HEK293T (cell line): Measurements from ENCODE around the gene DCDC2C.

ENCODE experiments used
- CTCF ChIA-PET: fragments of 350-600 bp; formaldehyde crosslinking; extraction: SDS; loops from one replicate; lab custom pipeline; 2021; ENCODE audit warnings: antibody characterized with exemption, inconsistent platforms; lab: Yijun Ruan, JAX
- POLR2A ChIA-PET: fragments of 350-600 bp; formaldehyde crosslinking; extraction: SDS; loops from one replicate; lab custom pipeline; 2020; ENCODE audit warnings: antibody characterized with exemption, inconsistent platforms; lab: Yijun Ruan, JAX
- DNase-seq: peaks from one replicate; pipeline ENCODE4 v3.0.0; 2012; ENCODE audit warnings: mixed read lengths; ENCODE audit errors: extremely low spot score
- ARNT ChIP-seq: fragments of 450-650 bp; IDR thresholded peaks from 2 replicates; pipeline ENCODE4 v1.6.1; 2017; ENCODE audit warnings: mild to moderate bottlenecking
- BHLHE40 ChIP-seq: fragments of 450-650 bp; IDR thresholded peaks from 2 replicates; pipeline ENCODE4 v1.6.1; 2016; ENCODE audit warnings: mild to moderate bottlenecking, moderate library complexity, borderline replicate concordance
- CTBP1 ChIP-seq: fragments of 450-650 bp; IDR thresholded peaks from 2 replicates; pipeline ENCODE4 v1.6.1; 2016; ENCODE audit warnings: borderline replicate concordance
- ELF4 ChIP-seq: fragments of 450-650 bp; IDR thresholded peaks from 2 replicates; pipeline ENCODE4 v1.6.1; 2017; ENCODE audit warnings: antibody characterized with exemption
- FOXA1 ChIP-seq: fragments of 450-650 bp; IDR thresholded peaks from 2 replicates; pipeline ENCODE4 v1.6.1; 2016; ENCODE audit warnings: mild to moderate bottlenecking
- FOXK2 ChIP-seq: fragments of 450-650 bp; IDR thresholded peaks from 2 replicates; pipeline ENCODE4 v1.6.1; 2016; ENCODE audit warnings: mild to moderate bottlenecking
- FOXM1 ChIP-seq: fragments of 450-650 bp; IDR thresholded peaks from 2 replicates; pipeline ENCODE4 v1.6.1; 2017; ENCODE audit warnings: mild to moderate bottlenecking, borderline replicate concordance
- HDGF ChIP-seq: fragments of 450-650 bp; IDR thresholded peaks from 2 replicates; pipeline ENCODE4 v1.6.1; 2017; ENCODE audit warnings: antibody characterized with exemption, borderline replicate concordance
- L3MBTL2 ChIP-seq: fragments of 450-650 bp; conservative IDR thresholded peaks from 2 replicates; pipeline ENCODE4 v1.6.1; 2016; ENCODE audit warnings: mild to moderate bottlenecking
- LEF1 ChIP-seq: fragments of 450-650 bp; IDR thresholded peaks from 2 replicates; pipeline ENCODE4 v1.6.1; 2017; ENCODE audit warnings: mild to moderate bottlenecking, borderline replicate concordance
- NFRKB ChIP-seq: fragments of 450-650 bp; IDR thresholded peaks from 2 replicates; pipeline ENCODE4 v1.6.1; 2016; ENCODE audit warnings: mild to moderate bottlenecking, moderate library complexity
- SP1 ChIP-seq: fragments of 450-650 bp; IDR thresholded peaks from 2 replicates; pipeline ENCODE4 v1.6.1; 2017
- SUZ12 ChIP-seq: fragments of 450-650 bp; IDR thresholded peaks from 2 replicates; pipeline ENCODE4 v1.6.1; 2016; ENCODE audit warnings: mild to moderate bottlenecking
- TARDBP ChIP-seq: fragments of 450-650 bp; IDR thresholded peaks from 2 replicates; pipeline ENCODE4 v1.6.1; 2016
- ZNF384 ChIP-seq: fragments of 450-650 bp; IDR thresholded peaks from 2 replicates; pipeline ENCODE4 v1.6.1; 2016
- TF ChIP-seq, protein P1 (sequence below): fragments of 450-650 bp; IDR thresholded peaks from 2 replicates; pipeline ENCODE4 v1.6.1; 2016

The DCDC2C gene

GRCh38 chr2:3683748-3684454 lies 19.5 kb upstream of the DCDC2C start:
- CTCF ChIA-PET: no interaction called here
- POLR2A ChIA-PET: no interaction called here
- no peak for DNase-seq
- TF ChIP-seq TARDBP (no peak), BHLHE40 (no peak), FOXA1 (no peak), NFRKB (no peak), SUZ12 (no peak), SP1 (no peak), ZNF384 (no peak)

- ChIA-PET POLR2A (no interaction called here), CTCF (no interaction called here)
- no peak for TF ChIP-seq SP1
- TF ChIP-seq BHLHE40: no peak
- TF ChIP-seq CTBP1: no peak
- no peak for TF ChIP-seq ZNF384
- no peak for TF ChIP-seq HDGF
- no peak for TF ChIP-seq FOXM1
- TF ChIP-seq ARNT: no peak
- no peak for TF ChIP-seq ELF4
- TF ChIP-seq, protein P1, sequence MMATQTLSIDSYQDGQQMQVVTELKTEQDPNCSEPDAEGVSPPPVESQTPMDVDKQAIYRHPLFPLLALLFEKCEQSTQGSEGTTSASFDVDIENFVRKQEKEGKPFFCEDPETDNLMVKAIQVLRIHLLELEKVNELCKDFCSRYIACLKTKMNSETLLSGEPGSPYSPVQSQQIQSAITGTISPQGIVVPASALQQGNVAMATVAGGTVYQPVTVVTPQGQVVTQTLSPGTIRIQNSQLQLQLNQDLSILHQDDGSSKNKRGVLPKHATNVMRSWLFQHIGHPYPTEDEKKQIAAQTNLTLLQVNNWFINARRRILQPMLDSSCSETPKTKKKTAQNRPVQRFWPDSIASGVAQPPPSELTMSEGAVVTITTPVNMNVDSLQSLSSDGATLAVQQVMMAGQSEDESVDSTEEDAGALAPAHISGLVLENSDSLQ: no peak
- no peak for TF ChIP-seq L3MBTL2
- no peak for TF ChIP-seq FOXA1
- no peak for TF ChIP-seq LEF1
- no peak for TF ChIP-seq NFRKB
- no peak for TF ChIP-seq TARDBP
- no peak for TF ChIP-seq SUZ12
- TF ChIP-seq FOXK2: no peak
- no peak for DNase-seq
Observed at GRCh38 chr2:3689998-3690748, 13.2 kb upstream of the DCDC2C start.

DNA sequence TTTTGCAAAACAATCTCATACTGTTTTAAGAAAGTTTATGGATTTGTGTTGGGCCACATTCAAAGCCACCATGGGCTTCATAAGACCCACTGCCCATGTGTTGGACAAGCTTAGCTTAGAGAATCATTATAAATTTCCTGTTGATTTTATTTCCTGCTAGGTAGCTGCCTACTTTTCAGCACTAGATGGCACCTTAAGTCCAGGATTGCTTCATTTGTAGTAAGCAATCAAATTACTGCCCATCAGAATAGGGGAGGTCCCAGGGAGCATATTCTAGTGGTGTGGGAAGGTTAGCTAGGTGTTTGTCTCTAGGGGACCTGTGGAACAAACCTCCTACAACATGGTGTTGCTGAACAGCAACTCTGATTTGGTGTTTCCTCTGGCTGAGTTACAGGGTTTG lies 11.0 kb upstream of the DCDC2C start:
- POLR2A ChIA-PET: no interaction called here
- DNase-seq: peak; percentile 38
- CTCF ChIA-PET: interaction anchor here (0.7 to 1.5 kb wide), 3 partner anchors 36 to 267 kb away, joined by 3 read pairs; no protein-coding TSS in a partner anchor
- TF ChIP-seq ARNT: no peak

- ChIA-PET CTCF (no interaction called here), POLR2A (no interaction called here)
- no peak for DNase-seq
- no peak for TF ChIP-seq CTBP1
Observed at GRCh38 chr2:3696545-3696944, 6.8 kb upstream of the DCDC2C start.

GRCh38 chr2:3701071-3701470 lies 2.3 kb upstream of the DCDC2C start:
- TF ChIP-seq ELF4 (no peak), FOXA1 (no peak), BHLHE40 (no peak), SUZ12 (no peak), LEF1 (no peak), L3MBTL2 (no peak), SP1 (no peak), FOXM1 (no peak), ZNF384 (no peak), NFRKB (no peak), TARDBP (no peak), ARNT (no peak)
- TF ChIP-seq, protein P1: no peak
- ChIA-PET POLR2A (no interaction called here), CTCF (no interaction called here)
- DNase-seq: no peak

DNA sequence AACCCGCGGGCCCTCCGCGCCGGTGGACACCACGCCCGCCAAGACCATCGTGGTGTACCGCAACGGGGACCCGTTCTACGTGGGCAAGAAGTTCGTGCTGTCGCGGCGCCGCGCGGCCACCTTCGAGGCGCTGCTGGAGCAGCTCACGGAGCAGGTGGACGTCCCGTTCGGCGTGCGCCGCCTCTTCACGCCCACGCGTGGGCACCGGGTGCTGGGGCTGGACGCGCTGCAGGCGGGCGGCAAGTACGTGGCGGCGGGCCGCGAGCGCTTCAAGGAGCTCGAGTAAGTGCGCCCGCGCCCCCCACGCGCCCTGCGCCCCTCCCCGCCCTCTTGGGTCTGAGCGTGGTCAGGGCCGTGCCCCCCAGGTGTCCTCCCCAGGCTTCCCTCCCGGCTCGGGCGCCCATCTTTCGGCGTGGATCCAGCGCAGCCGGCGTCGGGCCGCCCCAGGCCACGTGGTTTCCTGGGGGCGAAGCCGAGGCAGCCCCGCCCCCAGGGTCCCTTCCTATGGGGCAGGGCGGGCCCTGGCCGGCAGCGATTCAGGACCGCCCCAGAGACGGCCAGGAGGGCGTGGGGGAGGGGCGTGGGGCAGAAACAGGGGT lies 481 bp downstream of the DCDC2C start:
- no peak for DNase-seq
- CTCF ChIA-PET: no interaction called here
- POLR2A ChIA-PET: no interaction called here
- TF ChIP-seq ELF4 (no peak), FOXK2 (no peak), ZNF384 (no peak), ARNT (no peak), SP1 (no peak), HDGF (no peak)

DNA sequence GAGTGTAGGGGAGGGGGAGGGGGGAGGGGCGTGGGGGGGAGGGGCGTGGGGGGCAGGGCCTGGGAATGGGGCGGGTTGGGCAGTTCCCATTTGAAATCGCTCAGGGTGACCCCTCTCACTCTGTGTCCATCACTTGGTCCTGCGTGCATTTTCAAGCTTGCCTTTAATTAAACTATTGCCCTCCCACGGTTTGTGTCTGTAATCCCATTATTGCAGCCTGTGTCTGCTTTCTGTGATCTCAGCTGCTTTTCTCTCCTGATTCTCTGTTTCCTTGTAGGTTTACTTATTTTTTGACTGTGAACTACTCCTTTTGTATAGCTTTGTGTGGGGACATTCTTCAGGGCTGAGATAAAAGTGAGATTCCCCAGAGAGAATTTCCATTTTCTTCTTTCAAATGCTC lies 1.3 kb downstream of the DCDC2C start:
- CTCF ChIA-PET: no interaction called here
- no peak for DNase-seq
- POLR2A ChIA-PET: no interaction called here
- TF ChIP-seq FOXM1 (no peak), SUZ12 (no peak), BHLHE40 (no peak)

GRCh38 chr2:3705782-3706181 lies 2.4 kb downstream of the DCDC2C start:
- POLR2A ChIA-PET: no interaction called here
- no peak for DNase-seq
- TF ChIP-seq FOXA1 (no peak), CTBP1 (no peak), ELF4 (no peak), TARDBP (no peak), FOXK2 (no peak), SP1 (no peak)
- TF ChIP-seq, protein P1: no peak
- CTCF ChIA-PET: no interaction called here
